ENCODE data around the gene CA12.
"Not testable (repeated sequence)": the region's sequence is repeated elsewhere in the genome, so short reads cannot be mapped to it uniquely, and the experiment has no call there.

The CA12 gene

DNA sequence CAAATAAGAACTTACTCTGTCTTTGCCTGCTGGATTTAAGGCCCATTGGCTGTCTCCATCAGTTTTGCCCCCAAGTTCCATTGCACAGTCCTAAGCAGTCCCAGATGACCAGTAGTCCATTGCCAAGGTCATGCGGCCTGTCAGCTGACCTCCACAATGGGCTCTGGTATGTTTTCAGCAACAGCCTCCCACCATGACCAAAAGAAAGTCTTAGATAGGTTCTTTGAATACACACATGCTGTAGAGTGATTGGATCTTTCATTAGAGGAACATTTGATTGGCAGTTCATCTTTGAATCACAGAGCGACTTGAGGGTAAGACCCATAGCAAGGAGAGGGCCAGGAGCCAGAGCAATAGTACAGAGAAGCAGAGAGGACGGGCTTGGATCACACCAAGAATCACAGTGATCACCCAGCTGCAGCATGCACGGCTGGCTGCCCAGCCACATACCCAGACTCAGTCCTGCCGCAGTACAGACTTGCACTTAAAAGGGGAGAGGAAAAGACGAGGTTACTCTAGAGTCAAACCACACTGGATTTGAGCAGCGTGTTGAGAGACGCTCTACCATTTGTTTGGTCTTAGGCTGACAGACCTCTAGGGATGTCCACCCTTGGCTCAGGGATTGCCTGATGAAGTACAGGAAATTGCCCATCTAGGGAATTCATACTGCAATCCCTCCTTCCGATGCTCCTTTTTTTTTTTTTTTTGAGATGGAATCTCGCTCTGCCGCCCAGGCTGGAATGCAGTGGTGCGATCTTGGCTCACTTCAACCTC, 53.8 kb downstream of the CA12 start:
- DNase-seq (ENCODE audit: low read depth, low spot score) = no peak
- no peak overlapping the region for H3K9ac ChIP-seq (ENCODE audit: insufficient read length)
- no peak overlapping the region for H3K4me3 ChIP-seq
- H3K27ac ChIP-seq = no peak overlapping the region
- TF ChIP-seq EZH2 (IDR thresholded peaks at IDR 0.05) (no peak), FOXP2 (optimal IDR thresholded peaks at IDR 0.05; ENCODE audit: control extremely low read depth, extremely low read length, insufficient read depth) (no peak), POLR2AphosphoS5 (IDR thresholded peaks at IDR 0.05; ENCODE audit: borderline replicate concordance, low read depth, low read length) (no peak)
- H3K36me3 ChIP-seq (ENCODE audit: insufficient read depth, low read length) = no peaks in the 10 kb centered on the region
- H3K9me3 ChIP-seq (ENCODE audit: low read depth, low read length) = no peaks in the 10 kb centered on the region

DNA sequence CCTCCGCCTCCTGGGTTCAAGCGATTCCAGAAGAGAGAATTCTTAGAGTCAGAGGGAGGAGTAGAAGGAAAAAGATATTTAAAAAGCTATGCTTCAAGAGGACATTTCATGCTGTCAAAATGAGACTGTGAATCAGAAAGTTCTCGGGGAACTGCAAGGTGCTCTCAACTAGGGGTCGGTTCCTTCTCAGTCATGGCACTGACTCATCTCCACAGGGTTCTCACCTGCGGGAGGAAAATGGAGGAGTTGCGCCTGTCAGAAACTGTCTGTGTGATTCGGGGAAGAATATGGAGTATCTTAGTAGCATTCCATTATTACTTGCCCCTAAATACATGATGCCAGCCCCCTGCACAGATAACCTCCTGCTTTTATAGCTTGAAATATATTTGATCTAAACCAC, 56.9 kb downstream of the CA12 start:
- Histone ChIP-seq H3K4me3 (no peak overlapping the region), H3K9ac (ENCODE audit: insufficient read length) (no peak overlapping the region), H3K9me3 (ENCODE audit: low read depth, low read length) (no peaks in the 10 kb centered on the region), H3K36me3 (ENCODE audit: insufficient read depth, low read length) (no peaks in the 10 kb centered on the region), H3K27ac (no peak overlapping the region)
- no peak for DNase-seq (ENCODE audit: low read depth, low spot score)
- no peak for TF ChIP-seq POLR2AphosphoS5 (IDR thresholded peaks at IDR 0.05; ENCODE audit: borderline replicate concordance, low read depth, low read length)
- TF ChIP-seq EZH2 (IDR thresholded peaks at IDR 0.05) = no peak
- TF ChIP-seq FOXP2 (optimal IDR thresholded peaks at IDR 0.05; ENCODE audit: control extremely low read depth, extremely low read length, insufficient read depth) = no peak

DNA sequence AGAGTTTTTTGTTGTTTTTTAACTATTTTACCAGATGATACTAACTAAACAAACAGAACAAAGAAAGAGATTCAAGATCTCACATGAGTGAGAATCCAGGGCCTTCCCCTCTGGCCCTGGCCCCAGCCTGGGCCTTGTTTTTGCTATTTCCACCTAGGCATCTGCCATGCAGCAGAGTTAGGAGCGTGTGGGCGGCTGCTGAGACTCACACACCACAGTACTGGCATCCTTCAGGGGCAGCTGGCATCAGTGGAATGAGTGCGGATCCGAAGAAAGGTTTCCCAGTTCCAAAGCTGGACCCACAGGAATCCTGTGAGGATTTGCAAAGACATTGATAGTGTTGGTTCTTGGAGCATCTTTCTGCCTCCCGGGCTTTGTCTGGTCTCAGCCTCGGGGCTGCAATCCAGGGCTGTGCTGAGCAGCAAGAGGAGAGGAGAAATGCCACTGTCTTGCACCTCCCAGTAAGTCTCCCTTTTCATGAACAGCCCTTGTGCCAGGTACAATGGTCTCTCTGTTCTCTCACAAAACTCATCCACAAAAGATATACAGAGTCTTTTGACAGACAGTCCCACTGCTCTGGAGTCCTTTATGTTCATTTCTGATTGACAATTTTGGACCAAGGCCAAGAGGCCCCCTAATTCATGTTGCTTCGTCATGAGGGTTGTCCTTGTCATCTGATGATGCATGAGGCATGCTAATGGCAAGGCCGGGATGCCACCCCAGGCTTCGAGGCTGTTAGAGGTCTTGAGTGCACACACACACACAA, 57.7 kb downstream of the CA12 start:
- no peak for DNase-seq (ENCODE audit: low read depth, low spot score)
- H3K4me3 ChIP-seq = no peak overlapping the region
- TF ChIP-seq POLR2AphosphoS5 (IDR thresholded peaks at IDR 0.05; ENCODE audit: borderline replicate concordance, low read depth, low read length) (no peak), EZH2 (IDR thresholded peaks at IDR 0.05) (no peak), FOXP2 (optimal IDR thresholded peaks at IDR 0.05; ENCODE audit: control extremely low read depth, extremely low read length, insufficient read depth) (no peak)
- no peak overlapping the region for H3K27ac ChIP-seq
- H3K9me3 ChIP-seq (ENCODE audit: low read depth, low read length) = no peaks in the 10 kb centered on the region
- no peaks in the 10 kb centered on the region for H3K36me3 ChIP-seq (ENCODE audit: insufficient read depth, low read length)
- H3K9ac ChIP-seq (ENCODE audit: insufficient read length) = no peak overlapping the region

DNA sequence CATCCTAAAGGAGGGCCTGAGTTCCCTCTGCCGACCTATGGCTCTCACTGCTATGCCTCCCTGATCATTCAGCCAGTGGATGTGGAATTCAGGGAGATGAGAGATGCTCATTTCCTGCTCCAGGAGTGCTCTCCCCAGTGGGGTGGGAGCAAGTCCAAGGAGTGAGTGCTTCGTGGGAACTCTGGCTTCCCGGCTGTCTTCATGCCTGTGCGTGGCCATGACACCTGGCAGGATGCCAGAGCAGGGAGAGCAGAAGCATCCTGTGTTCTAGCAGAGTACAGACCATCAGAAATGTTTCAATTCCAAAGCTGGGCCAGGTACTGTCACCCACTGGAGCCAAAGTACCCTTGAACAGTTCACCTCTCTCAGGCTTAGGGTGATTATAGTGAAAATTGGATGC, 59.1 kb downstream of the CA12 start:
- TF ChIP-seq FOXP2 (optimal IDR thresholded peaks at IDR 0.05; ENCODE audit: control extremely low read depth, extremely low read length, insufficient read depth) = no peak
- no peak for TF ChIP-seq POLR2AphosphoS5 (IDR thresholded peaks at IDR 0.05; ENCODE audit: borderline replicate concordance, low read depth, low read length)
- no peak for TF ChIP-seq EZH2 (IDR thresholded peaks at IDR 0.05)
- Histone ChIP-seq H3K9me3 (ENCODE audit: low read depth, low read length) (no peaks in the 10 kb centered on the region), H3K36me3 (ENCODE audit: insufficient read depth, low read length) (no peaks in the 10 kb centered on the region), H3K9ac (ENCODE audit: insufficient read length) (no peak overlapping the region), H3K27ac (no peak overlapping the region), H3K4me3 (no peak overlapping the region)
- no peak for DNase-seq (ENCODE audit: low read depth, low spot score)

DNA sequence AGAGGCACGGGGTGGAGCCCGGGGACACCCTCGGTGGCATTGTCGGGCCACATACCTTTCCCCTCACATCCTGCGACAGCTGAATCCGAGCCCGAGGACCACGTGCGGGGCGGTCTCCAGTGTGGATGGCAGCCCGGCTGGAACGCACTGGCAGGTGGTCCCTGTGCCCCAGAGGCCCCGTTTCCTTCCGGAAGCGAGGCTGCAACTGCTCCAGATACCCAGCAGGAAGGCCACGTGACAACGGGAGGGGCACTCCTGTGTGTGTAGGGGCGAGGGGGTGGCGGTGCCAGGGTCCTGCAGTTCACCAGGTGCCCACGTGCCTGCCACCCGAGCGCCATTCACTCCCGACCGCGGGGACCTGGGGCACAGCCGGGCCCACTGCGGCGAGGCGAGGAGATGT, 60.2 kb downstream of the CA12 start:
- Histone ChIP-seq H3K9me3 (ENCODE audit: low read depth, low read length) (no peaks in the 10 kb centered on the region), H3K36me3 (ENCODE audit: insufficient read depth, low read length) (no peaks in the 10 kb centered on the region), H3K27ac (no peak overlapping the region), H3K4me3 (no peak overlapping the region), H3K9ac (ENCODE audit: insufficient read length) (no peak overlapping the region)
- DNase-seq (ENCODE audit: low read depth, low spot score) = no peak
- TF ChIP-seq EZH2 (IDR thresholded peaks at IDR 0.05) (no peak), FOXP2 (optimal IDR thresholded peaks at IDR 0.05; ENCODE audit: control extremely low read depth, extremely low read length, insufficient read depth) (no peak), POLR2AphosphoS5 (IDR thresholded peaks at IDR 0.05; ENCODE audit: borderline replicate concordance, low read depth, low read length) (no peak)

DNA sequence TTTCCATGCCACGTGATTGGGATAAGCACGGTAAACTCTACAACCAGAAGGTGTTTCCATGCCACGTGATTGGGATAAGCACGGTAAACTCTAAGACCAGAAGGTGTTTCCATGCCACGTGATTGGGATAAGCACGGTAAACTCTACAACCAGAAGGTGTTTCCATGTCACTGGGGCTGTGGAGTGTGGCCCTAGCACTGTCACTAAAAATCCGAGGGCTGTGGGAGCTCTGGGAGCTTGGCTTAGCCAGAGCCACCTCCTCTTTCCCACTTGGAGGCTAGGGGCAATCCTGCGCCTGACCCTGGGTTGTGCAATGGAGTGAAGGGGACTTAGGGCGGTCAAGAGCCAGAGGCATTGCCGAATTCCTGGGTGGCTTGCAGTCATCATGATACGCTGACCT, 60.7 kb downstream of the CA12 start:
- H3K9ac ChIP-seq (ENCODE audit: insufficient read length); H3K27ac ChIP-seq; H3K36me3 ChIP-seq (ENCODE audit: insufficient read depth, low read length); H3K4me3 ChIP-seq; H3K9me3 ChIP-seq (ENCODE audit: low read depth, low read length); DNase-seq (ENCODE audit: low read depth, low spot score): not testable (repeated sequence)

DNA sequence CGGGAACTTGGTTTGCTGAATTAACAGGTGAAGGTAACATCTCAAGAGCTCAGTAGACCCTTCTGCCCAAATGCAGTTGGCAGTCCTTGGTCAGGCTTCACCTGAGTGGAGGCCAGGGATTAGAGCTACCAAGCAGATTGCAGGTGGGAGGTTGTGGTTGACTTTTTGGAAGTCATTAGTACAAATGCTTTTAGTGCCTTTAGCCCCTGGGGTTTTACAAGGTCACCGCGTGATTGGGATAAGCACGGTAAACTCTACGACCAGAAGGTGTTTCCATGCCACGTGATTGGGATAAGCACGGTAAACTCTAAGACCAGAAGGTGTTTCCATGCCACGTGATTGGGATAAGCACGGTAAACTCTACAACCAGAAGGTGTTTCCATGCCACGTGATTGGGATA, 61.2 kb downstream of the CA12 start:
- not testable (repeated sequence) for H3K36me3 ChIP-seq (ENCODE audit: insufficient read depth, low read length); H3K27ac ChIP-seq; DNase-seq (ENCODE audit: low read depth, low spot score); H3K9me3 ChIP-seq (ENCODE audit: low read depth, low read length); H3K9ac ChIP-seq (ENCODE audit: insufficient read length); H3K4me3 ChIP-seq

DNA sequence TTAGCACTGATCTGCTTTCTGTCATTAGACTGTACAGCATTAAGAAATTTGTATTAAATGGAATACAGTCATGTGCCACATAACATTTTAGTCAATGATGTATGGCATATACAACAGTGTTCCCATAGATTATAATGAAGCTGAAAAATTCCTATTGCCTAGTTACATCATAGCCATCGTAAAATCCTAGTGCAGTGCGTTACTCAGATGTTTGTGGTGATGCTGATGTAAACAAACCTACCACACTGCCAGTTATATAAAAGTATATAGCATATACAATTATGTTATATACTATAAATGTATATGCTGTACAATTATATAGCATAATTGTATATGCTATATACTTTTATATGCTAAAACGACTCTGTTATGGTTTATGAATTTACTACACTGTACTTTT, 62.6 kb downstream of the CA12 start:
- Histone ChIP-seq H3K36me3 (ENCODE audit: insufficient read depth, low read length) (no peaks in the 10 kb centered on the region), H3K9me3 (ENCODE audit: low read depth, low read length) (no peaks in the 10 kb centered on the region), H3K4me3 (no peak overlapping the region), H3K9ac (ENCODE audit: insufficient read length) (no peak overlapping the region), H3K27ac (no peak overlapping the region)
- no peak for DNase-seq (ENCODE audit: low read depth, low spot score)
- TF ChIP-seq FOXP2 (optimal IDR thresholded peaks at IDR 0.05; ENCODE audit: control extremely low read depth, extremely low read length, insufficient read depth) (no peak), POLR2AphosphoS5 (IDR thresholded peaks at IDR 0.05; ENCODE audit: borderline replicate concordance, low read depth, low read length) (no peak), EZH2 (IDR thresholded peaks at IDR 0.05) (no peak)

DNA sequence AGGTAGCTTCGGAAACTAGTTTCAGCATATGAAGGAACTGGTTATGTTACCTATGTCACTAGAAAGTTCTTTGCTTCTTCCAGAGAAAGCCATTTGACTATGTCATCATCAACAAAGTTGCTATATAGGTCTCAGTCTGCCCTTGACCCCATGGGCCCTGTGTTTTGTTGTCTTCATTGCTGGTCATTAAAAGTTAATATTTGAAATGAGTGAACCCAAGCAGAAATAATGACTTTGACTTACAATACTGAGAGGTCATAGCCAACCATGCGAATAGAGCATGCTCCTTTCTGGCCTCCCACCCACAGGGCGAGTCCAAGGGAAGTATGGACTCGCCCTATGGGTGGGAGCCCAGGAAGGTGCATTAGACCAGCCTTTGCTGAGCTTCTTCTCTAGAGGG, 63.3 kb downstream of the CA12 start:
- H3K36me3 ChIP-seq (ENCODE audit: insufficient read depth, low read length) = no peaks in the 10 kb centered on the region
- no peak overlapping the region for H3K4me3 ChIP-seq
- H3K9me3 ChIP-seq (ENCODE audit: low read depth, low read length) = no peaks in the 10 kb centered on the region
- no peak overlapping the region for H3K9ac ChIP-seq (ENCODE audit: insufficient read length)
- DNase-seq (ENCODE audit: low read depth, low spot score) = no peak
- H3K27ac ChIP-seq = no peak overlapping the region
- TF ChIP-seq EZH2 (IDR thresholded peaks at IDR 0.05) (no peak), POLR2AphosphoS5 (IDR thresholded peaks at IDR 0.05; ENCODE audit: borderline replicate concordance, low read depth, low read length) (no peak), FOXP2 (optimal IDR thresholded peaks at IDR 0.05; ENCODE audit: control extremely low read depth, extremely low read length, insufficient read depth) (no peak)
